Stimulated activated CD4-positive, alpha-beta T cell treated with anti-CD3 and anti-CD28 coated beads, Interleukin-1b, Interleukin-23, amount 100 ng/mL, for 1 hour (primary cell): ENCODE measurements around the gene PHC1.
A peak's percentile ranks its signal among the peaks of the same experiment; 100 is the strongest.
"Not testable (repeated sequence)": the region's sequence is repeated elsewhere in the genome, so short reads cannot be mapped to it uniquely, and the experiment has no call there.

Experiments used
- DNase-seq, 2 donors: peaks; one replicate each; pipeline ENCODE4 v3.0.0-alpha.2; 2020; ENCODE audit warnings: low read depth in 2 of 2

Gene PHC1

DNA sequence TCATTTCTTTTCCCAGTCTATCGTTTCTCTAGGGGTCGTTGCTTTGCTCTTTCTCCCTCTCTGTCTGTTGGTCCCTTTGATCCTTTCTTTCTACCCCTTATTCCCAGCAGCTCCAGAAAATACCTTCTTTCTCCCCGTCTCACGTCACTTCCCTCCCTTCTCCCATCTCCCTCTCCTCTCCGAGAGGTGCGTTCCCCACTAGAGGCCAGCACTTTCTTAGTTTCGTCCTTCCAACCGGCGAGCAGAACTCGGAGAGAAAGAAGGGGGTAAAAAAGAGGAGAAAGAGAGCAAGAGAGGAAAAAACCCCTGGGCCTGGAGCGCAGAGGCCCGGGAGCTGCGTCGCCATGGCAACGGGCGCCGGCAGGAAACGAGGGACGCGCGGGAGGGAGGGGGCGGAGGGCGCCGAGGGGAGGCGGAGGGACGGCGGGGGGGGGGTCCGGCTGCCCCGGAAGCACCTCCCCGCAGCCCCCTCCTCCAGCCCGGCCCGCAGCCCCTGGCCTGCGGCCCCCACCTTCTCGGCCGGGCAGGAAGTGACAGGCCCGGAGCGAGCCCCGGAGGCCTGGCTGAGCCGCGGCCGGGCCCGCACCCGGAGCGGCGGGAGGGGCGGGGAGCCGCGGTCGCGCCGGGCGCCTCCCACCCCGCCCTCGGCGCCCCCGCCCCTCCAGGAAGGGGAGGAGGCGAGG lies at the start of gene PHC1:
TSS of gene PHC1 (plus strand) at position 477 of the 683 bp plus-strand sequence. CDS start 3,169 bp downstream, outside the sequence.
- DNase-seq: peak; percentile 54 to 67

DNA sequence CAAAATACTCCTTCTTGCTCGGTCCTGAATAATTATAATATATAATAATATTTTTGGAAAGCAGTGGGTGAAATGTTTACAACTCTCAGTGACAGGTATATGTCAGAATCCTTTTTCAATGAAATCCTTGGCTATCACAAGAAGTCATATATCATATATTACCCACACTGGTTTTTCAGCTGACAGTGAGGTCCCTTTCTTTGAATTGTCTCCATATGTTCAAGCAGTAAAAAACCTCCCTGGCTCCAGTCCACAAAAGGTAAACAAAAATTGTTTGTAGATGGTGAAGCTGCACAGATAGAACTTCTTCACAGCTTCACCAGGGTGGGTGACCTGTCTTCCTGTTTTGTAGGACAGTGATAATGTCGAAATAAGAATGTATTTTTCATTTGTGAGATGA lies 47.9 kb upstream of the PHC1 start:
- DNase-seq: no peak

DNA sequence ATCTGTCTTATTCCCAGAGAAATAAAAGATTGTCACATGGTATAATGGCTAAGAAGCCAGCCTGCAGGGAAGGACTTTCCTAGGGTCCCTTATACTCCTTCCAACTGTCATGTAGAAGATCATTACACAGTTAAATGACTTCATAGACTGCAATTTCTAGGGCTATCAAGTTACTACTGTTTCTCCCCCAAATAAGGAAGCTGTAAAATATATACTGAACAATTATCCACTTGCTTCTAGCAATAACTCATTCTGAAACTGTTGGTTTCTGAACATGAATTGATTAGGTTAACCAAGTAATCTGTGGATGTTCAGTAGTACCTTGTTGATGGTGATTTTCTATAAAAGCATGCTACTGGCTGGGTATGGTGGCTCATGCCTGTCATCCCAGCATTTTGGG lies 47.3 kb upstream of the PHC1 start:
- no peak for DNase-seq

DNA sequence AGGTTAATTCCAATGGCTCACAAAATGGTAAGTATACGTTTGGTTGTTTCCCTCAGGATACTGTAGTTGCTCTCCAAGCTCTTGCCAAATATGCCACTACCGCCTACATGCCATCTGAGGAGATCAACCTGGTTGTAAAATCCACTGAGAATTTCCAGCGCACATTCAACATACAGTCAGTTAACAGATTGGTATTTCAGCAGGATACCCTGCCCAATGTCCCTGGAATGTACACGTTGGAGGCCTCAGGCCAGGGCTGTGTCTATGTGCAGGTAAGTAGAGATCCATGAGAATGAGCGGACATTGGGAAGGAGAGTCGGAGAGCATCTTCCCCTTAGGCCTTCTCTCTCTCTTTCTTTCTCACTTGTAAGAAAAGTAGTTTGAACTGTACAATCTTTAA lies 46.5 kb upstream of the PHC1 start:
- no peak for DNase-seq

DNA sequence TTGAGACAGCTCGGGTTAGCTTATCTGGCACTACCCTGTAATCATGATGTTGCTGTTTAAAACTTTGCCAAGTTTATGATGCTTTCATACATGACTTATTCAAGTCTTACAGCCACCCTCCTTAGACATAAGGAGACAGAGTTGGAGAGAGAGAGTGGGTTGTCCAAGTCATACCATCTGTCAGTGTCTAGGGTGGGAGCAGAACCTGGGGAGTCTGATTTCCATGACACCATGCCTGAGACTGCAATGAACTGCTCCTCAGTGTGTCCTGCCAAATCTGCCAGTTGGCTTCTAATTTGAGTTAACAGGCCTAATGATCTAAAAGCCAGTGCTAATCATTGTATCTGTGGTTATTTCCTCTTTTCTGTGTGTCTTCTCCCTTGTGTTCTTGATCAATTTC lies 43.7 kb upstream of the PHC1 start:
- no peak for DNase-seq

DNA sequence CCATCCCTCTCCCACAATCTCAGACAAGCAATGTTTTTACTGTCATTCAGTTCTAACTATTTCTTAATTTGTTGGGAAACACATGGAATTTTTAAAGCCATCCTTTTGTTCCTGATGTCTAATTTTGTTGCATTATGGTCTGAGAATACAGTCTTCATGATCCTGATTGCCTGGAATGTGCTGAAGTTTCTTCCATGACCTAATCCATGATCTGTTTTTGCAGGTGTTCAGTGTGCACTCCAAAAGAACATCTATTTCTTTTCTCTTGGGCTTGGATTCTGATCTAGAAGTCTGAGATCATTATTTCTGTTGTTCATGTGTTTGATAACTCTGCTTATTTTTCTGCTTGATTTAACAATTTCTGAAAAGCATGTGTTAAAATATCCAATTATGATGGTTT lies 43.2 kb upstream of the PHC1 start:
- DNase-seq: no peak

DNA sequence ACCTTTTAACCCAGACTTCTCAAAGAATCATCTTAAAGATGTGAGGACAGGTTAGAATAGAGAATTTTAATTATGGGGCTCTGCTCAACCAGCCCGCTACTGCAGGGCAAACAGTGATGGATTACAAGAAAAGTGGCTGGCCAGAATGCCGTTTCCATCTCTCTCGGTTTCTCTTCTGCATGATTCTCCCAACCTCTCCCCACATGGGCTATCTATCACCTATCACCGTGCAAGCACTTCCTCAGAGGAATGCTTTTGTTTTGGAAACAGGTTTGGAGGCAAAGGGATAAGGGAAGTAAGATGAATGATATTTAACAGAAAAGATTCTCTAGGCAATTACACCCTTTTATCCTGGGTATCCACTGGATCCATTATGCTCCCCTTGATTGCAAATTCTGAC lies 37.4 kb upstream of the PHC1 start:
- DNase-seq: no peak

DNA sequence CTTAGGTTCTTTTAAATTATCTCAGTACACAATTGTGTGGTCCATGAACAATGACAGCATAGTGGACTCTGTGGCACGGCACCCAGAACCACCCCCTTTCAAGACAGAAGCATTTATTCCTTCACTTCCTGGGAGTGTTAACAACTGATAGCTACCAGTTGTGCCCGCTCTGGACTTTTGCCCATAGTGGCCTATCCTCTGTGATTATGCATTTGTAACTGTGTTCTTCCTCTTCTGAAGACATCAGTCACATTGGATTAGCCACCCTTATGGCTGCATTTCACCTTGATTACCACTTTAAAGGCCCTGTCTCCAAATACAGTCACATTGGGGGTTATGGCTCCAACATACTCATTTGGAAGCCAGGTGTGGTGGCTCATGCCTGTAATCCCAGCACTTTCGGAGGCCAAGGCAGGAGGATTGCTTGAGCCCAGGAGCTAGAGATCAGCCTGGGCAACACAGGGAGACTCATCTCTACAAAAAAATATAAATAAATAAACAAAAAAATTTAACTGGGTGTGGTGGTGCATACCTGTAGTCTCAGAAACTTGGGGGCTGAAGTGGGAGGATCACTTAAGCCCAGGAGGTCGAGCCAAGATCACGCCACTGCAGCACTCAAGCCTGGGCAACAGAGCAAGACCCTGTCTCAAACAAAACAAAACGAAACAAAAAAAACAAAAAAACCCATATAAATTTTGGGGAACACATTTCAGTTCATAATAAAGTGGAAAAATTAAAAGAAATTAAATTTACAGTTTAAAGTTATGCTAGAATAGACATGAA lies 27.6 kb upstream of the PHC1 start:
- no peak for DNase-seq

DNA sequence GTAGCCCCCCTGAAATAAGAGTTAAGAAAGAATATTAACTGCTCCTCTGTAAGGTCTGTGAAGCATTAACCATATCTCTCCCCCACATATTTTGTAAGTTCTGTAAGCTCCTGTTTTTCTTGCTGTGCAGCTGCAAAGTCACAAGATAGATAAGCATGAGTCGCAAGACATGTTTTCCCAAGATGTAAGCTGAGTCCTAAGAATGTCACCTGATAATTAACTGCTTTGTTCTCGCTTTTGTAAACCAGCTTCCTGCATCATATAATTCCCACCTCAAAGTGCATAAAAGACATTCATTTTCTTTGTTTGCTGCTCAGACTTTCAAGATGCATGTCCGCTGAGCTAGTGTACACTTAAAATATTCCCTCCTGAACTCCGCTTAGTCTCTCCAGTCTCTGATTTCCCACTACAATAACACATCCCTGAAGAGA lies 27.0 kb upstream of the PHC1 start:
- no peak for DNase-seq

DNA sequence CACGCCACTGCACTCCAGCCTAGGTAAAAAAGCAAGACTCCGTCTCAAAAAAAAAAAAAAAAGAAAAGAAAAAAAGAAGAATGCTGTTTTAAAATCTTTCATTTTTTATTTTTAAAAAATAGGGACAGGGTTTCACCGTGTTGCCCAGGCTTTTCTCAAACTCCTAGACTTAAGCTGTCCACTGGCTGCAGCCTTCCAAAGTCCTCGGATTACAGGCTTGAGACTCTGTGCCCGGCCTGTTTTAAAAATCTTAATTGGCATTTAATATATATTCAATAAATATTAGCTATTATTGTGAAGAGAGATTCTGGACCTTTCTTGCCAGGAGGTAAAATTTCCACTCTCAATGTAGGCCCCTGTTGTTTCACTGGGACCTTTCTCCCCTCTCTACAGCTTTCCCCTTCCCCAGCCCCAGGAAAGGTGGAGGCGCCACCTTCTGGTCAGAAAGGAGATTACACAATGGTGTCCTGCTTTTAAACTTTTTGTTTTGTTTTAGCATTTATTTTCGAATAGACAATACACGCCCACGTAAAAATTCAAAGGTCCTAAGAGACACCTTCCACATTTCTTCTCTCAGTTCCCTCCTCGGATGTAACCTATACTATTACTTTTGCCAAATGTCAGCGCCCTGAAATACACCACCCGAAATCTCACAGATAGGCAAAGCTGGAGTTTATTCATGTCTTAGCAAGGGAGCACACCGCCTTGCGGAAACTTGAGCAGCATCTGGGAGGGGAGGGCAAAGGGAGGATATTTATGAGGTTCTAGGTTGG lies 23.8 kb upstream of the PHC1 start:
- DNase-seq: peak in 1 of 2 donors; percentile 26

DNA sequence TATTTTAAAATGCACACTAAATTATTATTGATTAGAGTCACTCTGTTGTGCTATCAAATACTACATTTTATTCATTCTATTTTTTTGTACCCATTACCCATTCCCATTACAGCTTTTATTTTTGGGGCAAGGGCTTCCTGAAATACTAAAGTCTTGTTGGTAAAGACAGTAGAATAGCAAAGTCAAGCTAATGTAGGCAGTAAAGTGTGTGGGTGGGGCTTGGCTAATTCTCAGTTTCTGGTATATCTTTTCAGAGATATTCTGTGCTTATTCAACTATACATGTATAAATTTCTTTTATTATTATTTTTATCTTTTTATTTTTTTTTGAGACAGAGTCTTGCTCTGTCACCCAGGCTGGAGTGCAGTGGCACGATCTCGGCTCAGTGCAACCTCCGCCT lies 22.3 kb upstream of the PHC1 start:
- no peak for DNase-seq

DNA sequence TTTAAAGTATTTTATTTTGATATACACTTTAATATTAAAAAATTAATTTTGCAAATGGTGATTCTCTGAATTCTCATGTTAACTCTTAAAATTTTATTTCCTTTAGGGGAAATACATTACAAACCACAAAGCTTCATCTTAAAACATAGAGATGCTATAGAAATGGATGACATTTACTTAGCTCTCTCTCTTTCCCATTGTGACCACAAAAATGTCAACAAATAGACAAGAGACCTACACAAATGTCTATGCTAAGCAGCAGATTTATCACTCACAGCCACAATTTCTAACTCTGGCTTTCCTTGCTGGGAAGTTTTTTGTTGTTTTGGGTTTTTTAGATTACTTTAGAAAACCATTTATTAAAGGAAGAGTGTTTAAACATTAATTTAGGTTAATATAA lies 19.9 kb upstream of the PHC1 start:
- no peak for DNase-seq

DNA sequence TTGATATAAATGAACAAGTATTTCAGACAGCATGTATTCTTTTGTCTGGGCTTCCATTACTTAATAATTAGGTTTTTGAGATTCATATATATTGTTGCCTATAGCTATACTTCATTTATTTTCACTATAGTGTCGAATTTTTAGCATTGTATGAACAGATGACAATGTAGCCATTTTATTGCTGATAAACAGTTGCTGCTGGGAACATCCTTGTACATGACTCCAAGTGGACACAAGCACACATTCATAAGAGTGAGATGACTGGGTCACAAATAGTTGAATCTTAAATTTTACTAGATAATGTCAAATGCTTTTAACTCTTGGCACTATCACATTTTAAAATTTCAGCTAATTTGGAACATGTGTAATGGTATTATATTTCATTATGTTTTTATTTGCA lies 19.3 kb upstream of the PHC1 start:
- no peak for DNase-seq

DNA sequence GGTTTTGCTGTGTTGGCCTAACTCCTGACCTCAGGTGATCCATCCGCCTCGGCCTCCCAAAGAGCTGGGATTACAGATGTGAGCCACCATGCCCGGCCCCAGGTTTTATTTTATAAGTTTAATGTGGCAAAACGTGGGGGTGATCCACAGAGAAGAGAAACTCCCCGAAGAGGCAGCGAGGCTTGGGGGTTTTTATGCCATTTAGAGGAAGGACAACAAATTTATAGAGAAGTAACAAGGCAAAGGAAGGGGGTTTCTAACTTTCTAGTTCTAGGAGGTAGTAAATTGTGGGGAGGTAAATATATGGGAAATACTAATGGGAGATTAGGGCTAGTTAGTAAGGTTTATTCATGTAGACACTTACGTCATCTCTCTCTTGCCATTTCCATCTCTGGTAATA lies 17.2 kb upstream of the PHC1 start:
- DNase-seq: no peak

DNA sequence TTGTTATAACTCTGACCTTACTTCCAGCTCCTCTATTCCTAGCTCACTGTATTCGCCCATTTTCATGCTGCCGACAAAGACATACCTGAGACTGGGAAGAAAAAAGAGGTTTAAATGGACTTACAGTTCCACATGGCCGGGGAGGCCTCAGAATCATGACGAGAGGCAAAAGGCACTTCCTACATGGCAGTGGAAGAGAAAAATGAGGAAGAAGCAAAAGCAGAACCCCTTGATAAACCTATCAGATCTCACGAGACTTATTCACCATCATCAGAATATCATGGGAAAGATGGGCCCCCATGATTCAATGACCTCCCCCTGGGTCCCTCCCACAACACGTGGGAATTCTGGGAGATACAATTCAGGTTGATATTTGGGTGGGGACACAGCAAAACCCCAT lies 14.5 kb upstream of the PHC1 start:
- no peak for DNase-seq

DNA sequence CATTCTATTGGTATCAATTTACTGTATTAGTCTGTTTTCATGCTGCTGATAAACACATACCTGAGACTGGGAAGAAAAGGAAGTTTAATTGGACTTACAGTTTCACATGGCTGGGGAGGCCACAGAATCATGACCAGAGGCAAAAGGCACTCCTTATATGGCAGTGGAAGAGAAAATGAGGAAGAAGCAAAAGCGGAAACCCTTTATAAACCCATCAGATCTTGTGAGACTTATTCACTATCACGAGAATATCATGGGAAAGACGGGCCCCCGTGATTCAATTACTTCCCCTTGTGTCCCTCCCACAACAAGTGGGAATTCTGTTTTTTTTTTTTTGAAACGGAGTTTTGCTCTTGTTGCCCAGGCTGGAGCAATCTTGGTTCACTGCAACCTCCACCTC lies 11.6 kb upstream of the PHC1 start:
- DNase-seq: not testable (repeated sequence)

DNA sequence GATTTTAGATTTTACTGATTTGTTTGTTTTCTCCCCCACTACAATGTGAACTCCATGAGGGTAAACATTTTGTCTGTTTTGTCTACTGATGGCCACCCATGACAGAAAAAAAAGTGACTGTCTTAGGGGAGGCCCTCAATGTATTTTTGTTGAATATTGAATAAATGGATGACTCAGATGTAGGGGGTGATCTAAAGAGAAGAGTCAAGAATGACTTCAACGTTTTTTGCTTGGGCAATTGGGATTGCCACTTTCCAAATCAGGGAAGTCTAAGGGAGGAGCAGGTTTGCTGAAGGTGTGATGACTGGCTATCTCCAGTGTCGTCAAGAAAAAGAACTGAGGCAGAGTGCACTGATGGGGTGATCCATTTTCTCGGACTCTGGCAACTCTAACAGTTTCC lies 10.7 kb upstream of the PHC1 start:
- no peak for DNase-seq

DNA sequence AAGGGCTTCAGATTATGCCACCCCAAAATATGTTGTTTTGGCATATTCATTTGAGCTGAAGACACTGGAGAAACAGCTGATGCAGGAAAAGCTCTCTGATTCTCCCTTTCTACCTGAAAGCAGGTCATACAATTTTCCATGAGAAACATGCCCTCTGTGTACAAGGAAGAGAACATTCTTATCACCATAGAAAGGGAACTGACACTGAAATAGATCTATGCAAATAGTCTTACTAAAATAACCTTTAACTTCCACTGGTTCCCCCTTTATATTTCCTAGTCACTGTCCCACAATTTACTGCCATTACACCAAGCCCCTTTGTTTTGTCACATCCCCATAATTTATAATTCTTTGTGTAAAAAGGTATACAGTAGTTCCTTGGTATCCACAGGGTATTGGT lies 9.6 kb upstream of the PHC1 start:
- DNase-seq: no peak

DNA sequence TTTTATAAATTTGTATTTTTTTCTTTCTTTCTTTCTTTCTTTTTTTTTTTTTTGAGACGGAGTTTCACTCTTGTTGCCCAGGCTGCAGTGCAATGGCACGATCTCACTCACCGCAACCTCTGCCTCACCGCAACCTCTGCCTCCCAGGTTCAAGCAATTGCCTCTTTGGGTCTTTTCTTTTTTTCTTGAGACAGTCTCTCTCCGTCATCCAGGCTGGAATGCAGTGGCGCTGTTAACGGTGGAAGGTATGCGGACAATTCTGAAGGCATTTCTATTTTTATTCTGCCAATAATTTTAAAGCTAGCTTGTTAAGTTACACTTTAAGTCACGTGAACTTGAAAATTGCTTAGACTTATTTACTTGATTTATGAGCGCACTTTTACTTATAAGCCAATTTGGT lies 8.8 kb upstream of the PHC1 start:
- DNase-seq: no peak

DNA sequence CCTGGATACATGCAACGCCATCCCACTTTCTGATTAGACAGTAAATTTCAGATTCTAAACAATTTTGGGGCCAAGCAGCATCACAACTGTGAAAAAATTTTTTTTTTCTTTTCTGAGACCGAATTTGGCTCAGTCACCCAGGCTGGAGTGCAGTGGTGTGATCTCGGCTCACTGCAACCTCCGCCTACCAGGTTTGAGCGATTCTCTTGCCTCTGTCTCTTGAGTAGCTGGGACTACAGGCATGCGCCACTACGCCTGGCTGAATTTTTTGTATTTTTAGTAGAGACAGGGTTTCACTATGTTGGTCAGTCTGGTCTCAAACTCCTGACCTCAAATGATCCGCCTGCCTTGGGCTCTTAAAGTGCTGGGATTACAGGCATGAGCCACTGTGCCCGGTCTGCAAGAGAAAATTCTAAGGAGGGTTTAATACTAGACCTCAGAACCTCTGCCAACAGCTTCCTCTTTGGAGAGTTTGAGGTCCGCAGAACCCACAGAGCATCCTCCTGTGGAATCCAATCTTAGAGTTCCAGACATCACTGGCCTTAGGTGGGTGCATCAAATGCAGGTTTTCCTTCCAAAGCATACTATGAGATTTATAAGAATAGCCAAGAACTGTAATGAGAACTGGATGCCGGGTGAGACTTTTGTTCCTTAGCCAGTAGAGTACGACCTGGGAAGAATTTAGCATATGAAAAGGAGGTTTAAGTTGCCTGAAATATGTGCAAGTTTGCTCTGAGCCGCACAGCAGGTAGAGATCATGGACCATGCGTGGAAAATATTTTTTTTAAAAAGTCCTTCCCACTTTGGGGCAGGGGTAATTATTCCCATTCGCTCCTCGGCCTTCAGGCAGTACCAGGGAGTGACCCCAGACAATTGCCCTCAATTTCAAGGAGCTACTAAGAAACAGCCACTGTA lies 7.8 kb upstream of the PHC1 start:
- DNase-seq: no peak

DNA sequence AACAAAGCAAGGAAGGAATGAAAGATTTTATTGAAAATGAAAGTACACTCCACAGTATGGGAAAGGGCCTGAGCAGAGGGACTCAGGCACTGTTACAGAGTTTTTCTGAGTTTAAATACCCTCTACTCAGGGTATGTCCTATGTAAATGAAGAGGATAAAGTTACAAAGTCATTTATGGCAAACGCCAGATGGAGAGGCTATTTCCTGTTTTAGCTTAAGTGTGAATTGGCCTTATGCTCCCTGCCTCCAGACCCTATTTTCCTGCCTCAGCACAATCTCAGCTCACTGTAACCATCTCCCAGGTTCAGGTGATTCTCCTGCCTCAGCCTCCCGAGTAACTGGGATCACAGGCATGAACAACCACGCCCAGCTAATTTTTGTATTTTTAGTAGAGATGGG lies 6.8 kb upstream of the PHC1 start:
- DNase-seq: no peak

DNA sequence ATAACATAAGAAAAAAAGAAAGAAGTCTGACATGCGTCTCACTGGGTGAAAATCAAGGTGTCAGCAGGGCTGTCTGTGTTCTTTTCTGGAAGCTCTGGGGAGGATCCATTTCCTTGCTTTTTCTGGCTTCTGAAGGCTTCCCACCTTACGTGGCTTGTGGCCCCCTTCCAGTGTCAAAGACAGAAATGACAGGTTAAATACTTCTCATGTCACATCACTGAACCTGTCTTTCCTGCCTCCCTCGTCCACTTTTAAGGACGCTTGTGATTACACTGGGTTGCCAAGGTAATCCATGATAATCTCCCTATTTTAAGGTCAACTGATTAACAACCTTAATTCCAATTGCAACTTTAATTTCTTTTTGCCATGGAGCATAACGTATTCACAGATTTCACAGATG lies 4.6 kb upstream of the PHC1 start:
- no peak for DNase-seq
